RWPE2 (cell line): ENCODE measurements around the gene RFXANK.
"Not testable (repeated sequence)": the region's sequence is repeated elsewhere in the genome, so short reads cannot be mapped to it uniquely, and the experiment has no call there.

Experiments used
- ATAC-seq: fragments of 200-7000 bp; cut with Tn5 transposase; 3 replicates; pipeline ENCODE4 v1.9.1; 2021; ENCODE audit warnings: low read depth
- DNase-seq: peaks from one replicate; pipeline ENCODE4 v3.0.0-alpha.2; 2020; ENCODE audit warnings: low spot score
- H3K27ac ChIP-seq: fragments of 450-650 bp; 2 replicates; pipeline ENCODE4 v1.5.1; 2017; ENCODE audit warnings: mild to moderate bottlenecking; ENCODE audit not compliant: poor library complexity, severe bottlenecking
- H3K27me3 ChIP-seq: fragments of 250-450 bp; sonication (Bioruptor Pico); 2 replicates; pipeline ENCODE4 v1.5.1; 2021; ENCODE audit warnings: mild to moderate bottlenecking, moderate library complexity; ENCODE audit not compliant: insufficient read depth, poor library complexity, severe bottlenecking
- H3K36me3 ChIP-seq: fragments of 250-450 bp; sonication (Bioruptor Pico); 2 replicates; pipeline ENCODE4 v1.5.1; 2020; ENCODE audit warnings: low read depth, mild to moderate bottlenecking, moderate library complexity
- H3K4me1 ChIP-seq: fragments of 250-450 bp; sonication (Bioruptor Pico); 2 replicates; pipeline ENCODE4 v1.5.1; 2021; ENCODE audit warnings: mild to moderate bottlenecking, moderate library complexity; ENCODE audit not compliant: insufficient read depth, poor library complexity, severe bottlenecking
- H3K4me3 ChIP-seq: fragments of 250-450 bp; sonication (Bioruptor Pico); 2 replicates; pipeline ENCODE4 v1.5.1; 2021; ENCODE audit warnings: mild to moderate bottlenecking, moderate library complexity; ENCODE audit not compliant: severe bottlenecking
- H3K9me3 ChIP-seq: fragments of 250-450 bp; sonication (Bioruptor Pico); 2 replicates; pipeline ENCODE4 v1.5.1; 2021; ENCODE audit warnings: mild to moderate bottlenecking, moderate library complexity; ENCODE audit not compliant: severe bottlenecking
- CTCF ChIP-seq: fragments of 450-650 bp; IDR thresholded peaks from one replicate; pipeline ENCODE4 v1.5.1; 2017; ENCODE audit warnings: mild to moderate bottlenecking, moderate library complexity; ENCODE audit not compliant: poor library complexity, severe bottlenecking

RFXANK gene

GRCh38 chr19:19169236-19170052 lies 22.6 kb upstream of the RFXANK start:
- no peaks in the 10 kb centered on the region for H3K4me1 ChIP-seq
- no peaks in the 10 kb centered on the region for H3K27me3 ChIP-seq
- no peak overlapping the region for H3K4me3 ChIP-seq
- H3K36me3 ChIP-seq: no peaks in the 10 kb centered on the region
- DNase-seq (no peak), ATAC-seq (no peak)
- H3K9me3 ChIP-seq: no peaks in the 10 kb centered on the region
- H3K27ac ChIP-seq: no peak overlapping the region
- TF ChIP-seq CTCF: no peak

- no peaks in the 10 kb centered on the region for H3K27me3 ChIP-seq
- H3K36me3 ChIP-seq: peaks cover 1% of the 10 kb centered on the region; the same call in 1 of the 2 replicates
- H3K4me3 ChIP-seq: no peak within 1 kb of the TSS
- H3K4me1 ChIP-seq: no peaks in the 10 kb centered on the region
- H3K27ac ChIP-seq: no peak within 1 kb of the TSS
- H3K9me3 ChIP-seq: no peaks in the 10 kb centered on the region
- TF ChIP-seq CTCF: no peak
- ATAC-seq (peak; percentile 81), DNase-seq (no peak)
Observed at GRCh38 chr19:19170053-19170872, 21.8 kb upstream of the RFXANK start, which contains the start of gene MEF2B. TSS of gene MEF2B (minus strand) at chr19:19170263. CDS start at chr19:19150735, 19,528 bp downstream.

- no peak for DNase-seq
- no peaks in the 10 kb centered on the region for H3K9me3 ChIP-seq
- no peak overlapping the region for H3K27ac ChIP-seq
- H3K27me3 ChIP-seq: no peaks in the 10 kb centered on the region
- H3K4me3 ChIP-seq: no peak overlapping the region
- H3K36me3 ChIP-seq: peaks cover 5% of the 10 kb centered on the region; the same call in 1 of the 2 replicates
- no peak for TF ChIP-seq CTCF
- ATAC-seq: no peak
- no peaks in the 10 kb centered on the region for H3K4me1 ChIP-seq
Observed at GRCh38 chr19:19170873-19171672, 21.0 kb upstream of the RFXANK start.

GRCh38 chr19:19171821-19172532 lies 20.1 kb upstream of the RFXANK start:
- H3K27me3 ChIP-seq: no peaks in the 10 kb centered on the region
- no peak overlapping the region for H3K27ac ChIP-seq
- H3K4me1 ChIP-seq: no peaks in the 10 kb centered on the region
- DNase-seq: no peak
- H3K9me3 ChIP-seq: no peaks in the 10 kb centered on the region
- no peak for TF ChIP-seq CTCF
- H3K4me3 ChIP-seq: no peak overlapping the region
- peaks cover 5% of the 10 kb centered on the region; the same call in 1 of the 2 replicates for H3K36me3 ChIP-seq
- ATAC-seq: no peak; the same call in 2 of the 3 replicates

GRCh38 chr19:19173243-19173642 lies 18.8 kb upstream of the RFXANK start:
- not testable (repeated sequence) for H3K27me3 ChIP-seq, H3K36me3 ChIP-seq, ATAC-seq, H3K9me3 ChIP-seq, H3K4me3 ChIP-seq, DNase-seq, H3K27ac ChIP-seq, H3K4me1 ChIP-seq
